Endothelial cell of umbilical vein (primary cell): ENCODE results near the gene POLE2. TPM values are rescaled to one million over a fixed set of nuclear protein-coding genes. Genes with fewer than 3 reads are reported as not detected.

Experiments
- BruUV-seq: library from RNA; stranded (reverse); fragments of 400-500 nt; replicated peaks from 2 replicates; lab custom pipeline; 2021; lab: Mats Ljungman, UMichigan
- CTCF ChIA-PET: fragments of 300-600, 350-600 bp; sonication (Branson Sonifier 250); formaldehyde crosslinking; loops from one replicate; lab custom pipeline; 2021; ENCODE audit warnings: antibody characterized with exemption, inconsistent platforms; lab: Charles Lee
- POLR2A ChIA-PET: fragments of 300-600, 350-600 bp; sonication (Branson Sonifier 250); formaldehyde crosslinking; loops from one replicate; lab custom pipeline; 2021; ENCODE audit warnings: antibody characterized with exemption, inconsistent platforms; lab: Charles Lee
- DNase-seq: peaks from one replicate; pipeline ENCODE4 v3.0.0-alpha.2; 2011; ENCODE audit warnings: low read depth, low spot score
- FAIRE-seq: peaks from 2 replicates; lab custom pipeline; 2011; peaks lifted over from hg19 to GRCh38; lab: Jason Lieb, UNC
- H2AFZ ChIP-seq: 2 replicates; pipeline ENCODE4 v1.6.0; 2012; ENCODE audit warnings: low read depth, low read length, control low read depth, inconsistent platforms
- H3K27ac ChIP-seq: 2 replicates; pipeline ENCODE4 v1.5.1; 2011; ENCODE audit warnings: low read depth, mild to moderate bottlenecking, control low read depth, low read length, moderate library complexity; ENCODE audit not compliant: insufficient read depth
- H3K27me3 ChIP-seq, 2 experiments: 2 replicates each; pipeline versions ENCODE4 v1.6.0 to v1.6.1; 2011; ENCODE audit warnings: low read length in 2 of 2, mixed read lengths in 1 of 2; ENCODE audit not compliant: control insufficient read depth in 2 of 2, insufficient read depth in 2 of 2
- H3K36me3 ChIP-seq, 2 experiments: 2 replicates in 1 of 2; 3 replicates in 1 of 2; pipeline ENCODE4 v1.5.1; 2011; ENCODE audit warnings: low read length in 2 of 2, mild to moderate bottlenecking in 1 of 2, moderate library complexity in 1 of 2; ENCODE audit not compliant: control insufficient read depth in 2 of 2, insufficient read depth in 2 of 2; ENCODE audit errors: extremely low read depth in 1 of 2
- H3K4me1 ChIP-seq: 3 replicates; pipeline ENCODE4 v1.5.1; 2011; ENCODE audit warnings: mild to moderate bottlenecking, low read length; ENCODE audit not compliant: control insufficient read depth, insufficient read depth; ENCODE audit errors: extremely low read depth
- H3K4me2 ChIP-seq: 2 replicates; pipeline ENCODE4 v1.6.1; 2011; ENCODE audit warnings: low read length, control low read depth, mixed read lengths; ENCODE audit not compliant: insufficient read depth
- H3K4me3 ChIP-seq, 3 experiments: fragments of 200-600 bp in 1 of 3; sonication (generic), shearing (Covaris generic) in 1 of 3; replicated peaks in 1 of 3; 2 replicates each; pipeline ENCODE4 v1.5.1; 2011 to 2016; ENCODE audit warnings: control low read depth in 3 of 3, low read length in 3 of 3, mild to moderate bottlenecking in 2 of 3, inconsistent platforms in 1 of 3, low read depth in 1 of 3, moderate library complexity in 1 of 3; ENCODE audit not compliant: insufficient read depth in 1 of 3
- H3K79me2 ChIP-seq: 2 replicates; pipeline ENCODE4 v1.6.0; 2012; ENCODE audit warnings: low read length, inconsistent platforms; ENCODE audit not compliant: control insufficient read depth, insufficient read depth
- H3K9ac ChIP-seq: replicated peaks from 2 replicates; pipeline ENCODE3; 2011; ENCODE audit warnings: low read length, control low read depth; ENCODE audit not compliant: insufficient read depth; ENCODE audit errors: extremely low read depth
- H3K9me1 ChIP-seq: replicated peaks from 3 replicates; pipeline ENCODE4 v1.6.0; 2011; ENCODE audit warnings: mild to moderate bottlenecking, low read length; ENCODE audit not compliant: control insufficient read depth, insufficient read depth; ENCODE audit errors: extremely low read depth
- H3K9me3 ChIP-seq: replicated peaks from 2 replicates; pipeline ENCODE4 v1.5.1; 2012; ENCODE audit warnings: low read length, inconsistent platforms; ENCODE audit not compliant: control insufficient read depth, insufficient read depth
- H4K20me1 ChIP-seq: replicated peaks from 2 replicates; pipeline ENCODE3; 2011; ENCODE audit warnings: mild to moderate bottlenecking, low read length; ENCODE audit not compliant: control insufficient read depth, insufficient read depth; ENCODE audit errors: extremely low read depth
- CTCF ChIP-seq, 2 donors: IDR thresholded peaks; 1 replicate in 1 of 2; 2 replicates in 1 of 2; pipeline ENCODE4 v1.5.1; 2011; ENCODE audit warnings: low read length in 2 of 2, mild to moderate bottlenecking in 2 of 2, moderate library complexity in 2 of 2, control low read depth in 1 of 2, inconsistent platforms in 1 of 2, low read depth in 1 of 2; ENCODE audit not compliant: insufficient read depth in 1 of 2; ENCODE audit errors: extremely low read depth in 1 of 2
- EZH2 ChIP-seq: IDR thresholded peaks from 2 replicates; pipeline ENCODE4 v1.6.1; 2012; ENCODE audit warnings: borderline replicate concordance, low read depth, mild to moderate bottlenecking, moderate library complexity, low read length, inconsistent platforms; ENCODE audit not compliant: severe bottlenecking
- FOS ChIP-seq: IDR thresholded peaks from 2 replicates; pipeline ENCODE4 v1.6.1; 2011; ENCODE audit warnings: mild to moderate bottlenecking, low read length, moderate library complexity, borderline replicate concordance; ENCODE audit not compliant: insufficient read depth
- GATA2 ChIP-seq: IDR thresholded peaks from 2 replicates; pipeline ENCODE4 v1.7.0; 2011; ENCODE audit warnings: low read depth, mild to moderate bottlenecking, moderate library complexity, mixed read lengths, low read length; ENCODE audit not compliant: insufficient read length, insufficient read depth
- JUN ChIP-seq: IDR thresholded peaks from 2 replicates; pipeline ENCODE4 v1.6.1; 2011; ENCODE audit warnings: borderline replicate concordance, low read depth; ENCODE audit not compliant: insufficient read length, insufficient read depth
- MAX ChIP-seq: IDR thresholded peaks from 2 replicates; pipeline ENCODE4 v1.6.1; 2011; ENCODE audit not compliant: insufficient read depth, insufficient read length
- MYC ChIP-seq: IDR thresholded peaks from one replicate; pipeline ENCODE4 v1.6.1; 2011; ENCODE audit warnings: mild to moderate bottlenecking, low read depth, low read length
- POLR2A ChIP-seq: IDR thresholded peaks from 2 replicates; pipeline ENCODE4 v1.6.1; 2012; ENCODE audit warnings: low read depth, mild to moderate bottlenecking, control low read depth, low read length
- POLR2AphosphoS5 ChIP-seq: IDR thresholded peaks from 2 replicates; pipeline ENCODE4 v1.6.1; 2012; ENCODE audit warnings: low read depth, mild to moderate bottlenecking, control low read depth, low read length, moderate library complexity; ENCODE audit not compliant: insufficient read depth
- dilution Hi-C: fragments of 300-500 bp; cut with MboI; formaldehyde crosslinking; loops from one replicate; pipeline ENCODE4 v1.15.0; 2019; ENCODE audit warnings: low sequenced_read_pairs; ENCODE audit not compliant: extremely low pct_ligation_motif_present
- intact Hi-C: fragments of 100-400 bp; cut with micrococcal nuclease; formaldehyde crosslinking; loops from one replicate; pipeline ENCODE4 v1.10.0; 2022
- polyA plus RNA-seq, 4 experiments: library from polyadenylated mRNA; depleted of rRNA in 3 of 4; stranded (reverse) in 3 of 4; unstranded in 1 of 4; fragments of >200 nt; gene quantifications; 2 replicates each; pipeline versions ENCODE4 v1.2.1 to v1.2.3, GENCODE V29; 2011 to 2012; ENCODE audit warnings: missing spikeins in 1 of 4
- total RNA-seq: library from RNA; stranded (reverse); gene quantifications from 2 replicates; pipeline ENCODE4 v1.2.3, GENCODE V29; 2021

POLE2 gene
- total and polyA plus RNA-seq, 2 donors (not counting 3 experiments of a cell fraction or from before 2014, with no cell fraction given): 12.5 to 16.4 TPM

- no peak overlapping the region for H3K27ac ChIP-seq
- H2AFZ ChIP-seq: no peak overlapping the region
- intact Hi-C loops (no loop called here), dilution Hi-C loops (no loop called here)
- no peaks in the 10 kb centered on the region for H3K9me1 ChIP-seq
- H3K27me3 ChIP-seq: no peaks in the 10 kb centered on the region
- CTCF ChIA-PET: interaction anchor here (0.7 kb wide), 1 partner anchor 24 kb away, joined by 3 read pairs; no protein-coding TSS in a partner anchor
- no peak overlapping the region for H3K9ac ChIP-seq
- no peak overlapping the region for H3K4me2 ChIP-seq
- no peaks in the 10 kb centered on the region for H3K36me3 ChIP-seq
- no TSS peak for BruUV-seq
- no peaks in the 10 kb centered on the region for H3K4me1 ChIP-seq
- TF ChIP-seq MAX (no peak), GATA2 (no peak), JUN (no peak), EZH2 (no peak), POLR2AphosphoS5 (no peak), FOS (no peak), MYC (no peak), POLR2A (no peak), CTCF (IDR thresholded peaks at IDR 0.05; ENCODE audit: extremely low read depth in 1 of 2, insufficient read depth in 1 of 2, low read depth in 1 of 2, low read length in 2 of 2) (no peak)
- DNase-seq (no peak), FAIRE-seq (no peak)
- H3K79me2 ChIP-seq: no peaks in the 10 kb centered on the region
- no peaks in the 10 kb centered on the region for H4K20me1 ChIP-seq
- H3K4me3 ChIP-seq: no peak overlapping the region
- POLR2A ChIA-PET: no interaction called here
- no peaks in the 10 kb centered on the region for H3K9me3 ChIP-seq
Measured at GRCh38 chr14:49703965-49704364, 16.0 kb upstream of the POLE2 start.
